Activated T-cell treated with anti-CD3 and anti-CD28 coated beads, Interleukin-2, amount 50 U/mL, for 72 hours (primary cell): Measurements from ENCODE around the gene NFIC. TPM values are rescaled to one million over a fixed set of nuclear protein-coding genes. Genes with fewer than 3 reads are reported as not detected.

Experiments used
- ATAC-seq, 2 donors: fragments of 150-1000 bp; cut with Tn5 transposase; replicated peaks in 1 of 2; 2 replicates each; pipeline ENCODE4 v1.10.0; 2021; ENCODE audit warnings: moderate library complexity in 2 of 2, mild to moderate bottlenecking in 1 of 2
- DNase-seq, 2 donors: peaks; one replicate each; pipeline ENCODE4 v3.0.0; 2021 to 2022; ENCODE audit warnings: mixed read lengths in 1 of 2
- H3K27ac Mint-ChIP-seq: one replicate; pipeline ENCODE4 v1.8.0; 2022; ENCODE audit warnings: mild to moderate bottlenecking, moderate library complexity, mixed read lengths
- H3K27me3 Mint-ChIP-seq: one replicate; pipeline ENCODE4 v1.8.0; 2022; ENCODE audit warnings: low read depth, mixed read lengths
- H3K36me3 Mint-ChIP-seq, 2 donors: one replicate each; pipeline ENCODE4 v1.8.0; 2022; ENCODE audit warnings: mixed read lengths in 2 of 2, mild to moderate bottlenecking in 1 of 2; ENCODE audit not compliant: insufficient read depth in 2 of 2
- H3K4me1 Mint-ChIP-seq: one replicate; pipeline ENCODE4 v1.8.0; 2022; ENCODE audit warnings: low read depth, mixed read lengths
- H3K4me3 Mint-ChIP-seq, 2 donors: one replicate each; pipeline ENCODE4 v1.8.0; 2022; ENCODE audit warnings: mild to moderate bottlenecking in 2 of 2, mixed read lengths in 2 of 2, moderate library complexity in 2 of 2
- H3K9me3 Mint-ChIP-seq, 2 donors: one replicate each; pipeline ENCODE4 v1.8.0; 2022; ENCODE audit warnings: mixed read lengths in 2 of 2
- total RNA-seq, 2 donors: library from RNA; stranded (reverse); gene quantifications; one replicate each; pipeline ENCODE4 v1.2.3, GENCODE V29; 2022

Gene NFIC
- total RNA-seq, 2 donors from 2014 or later: 19.8 to 24.8 TPM

DNA sequence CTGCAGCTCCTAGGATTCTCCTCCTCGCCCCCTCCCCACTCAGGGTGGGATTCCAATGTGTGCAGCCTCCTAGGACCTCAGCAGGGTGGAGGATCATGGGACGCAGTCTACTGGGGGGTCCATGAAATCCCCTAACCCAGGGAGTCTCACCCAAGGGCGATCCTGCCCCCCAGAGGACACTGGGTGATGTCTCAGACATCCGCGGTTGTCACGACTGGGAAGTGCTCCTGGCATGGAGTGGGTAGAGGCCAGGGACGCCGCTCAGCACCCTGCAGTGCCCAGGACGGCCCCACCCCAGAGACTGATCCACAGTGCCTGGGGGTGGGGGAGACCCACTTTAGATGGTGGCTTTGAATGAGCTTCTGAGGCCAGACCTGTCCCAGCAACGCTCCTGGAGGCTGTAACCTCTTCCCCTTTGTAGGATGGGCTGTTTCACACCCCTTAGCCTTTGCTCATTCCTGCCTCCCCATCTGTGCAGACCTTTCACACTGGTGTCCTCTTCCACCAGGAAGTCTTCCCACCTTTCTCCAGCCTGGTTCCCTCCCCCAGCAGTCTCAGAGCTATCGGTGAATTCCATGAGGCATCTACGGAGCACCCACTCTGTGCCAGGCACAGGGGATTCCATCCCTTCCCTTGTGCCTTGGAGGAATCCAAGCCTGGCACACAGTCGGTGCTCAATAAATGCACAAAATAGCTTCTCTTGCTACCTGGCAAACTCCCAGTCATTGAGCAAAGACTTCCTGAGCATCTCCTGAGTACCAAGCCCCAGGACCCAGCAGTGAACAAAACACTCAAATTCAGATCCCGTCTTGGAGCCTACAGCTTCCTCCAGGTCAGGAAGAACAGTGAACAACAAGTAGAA lies 103.5 kb downstream of the NFIC start:
- peak in 1 of 2 donors; percentile 16 for ATAC-seq

DNA sequence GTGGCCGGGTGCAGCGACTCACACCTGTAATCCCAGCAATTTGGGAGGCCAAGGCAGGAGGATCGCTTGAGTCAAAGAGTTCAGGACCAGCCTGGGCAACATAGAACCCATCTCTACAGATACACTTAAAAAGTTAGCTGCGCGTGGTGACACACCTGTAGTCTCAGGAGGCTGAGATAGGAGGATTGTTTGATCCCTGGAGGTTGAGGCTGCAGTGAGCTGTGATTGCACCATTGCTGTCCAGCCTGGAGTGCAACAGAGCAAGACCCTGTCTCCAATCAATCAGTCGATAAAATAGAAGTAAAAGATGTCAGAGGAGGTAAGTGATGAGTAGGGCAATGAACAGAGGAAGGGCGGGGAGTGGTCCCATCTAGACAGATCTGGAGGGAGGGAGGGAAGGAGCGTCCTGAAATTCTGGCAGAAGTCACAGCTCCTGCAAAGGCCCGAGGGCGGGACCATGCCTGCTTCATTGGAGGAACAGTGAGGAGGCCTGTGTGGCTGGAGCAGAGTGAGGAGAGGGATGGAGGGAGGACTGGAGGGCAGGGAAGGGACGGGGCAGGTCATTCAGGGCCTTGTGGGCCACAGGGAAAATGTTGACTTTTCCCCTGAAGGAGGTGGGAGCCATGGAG lies 104.2 kb downstream of the NFIC start:
- Mint-ChIP-seq H3K4me3 (no peak overlapping the region), H3K27ac (no peak overlapping the region), H3K9me3 (peaks cover 0 to 2% of the 10 kb centered on the region in 2 donors), H3K36me3 (no peaks in the 10 kb centered on the region), H3K27me3 (no peaks in the 10 kb centered on the region), H3K4me1 (no peaks in the 10 kb centered on the region)
- ATAC-seq (peak in 1 of 2 donors; percentile 14), DNase-seq (no peak)

More for the DNA sequence above, 103.5 kb downstream of the NFIC start:
- Mint-ChIP-seq H3K4me1 (no peaks in the 10 kb centered on the region), H3K9me3 (peaks cover 0 to 2% of the 10 kb centered on the region in 2 donors), H3K27ac (no peak overlapping the region), H3K36me3 (no peaks in the 10 kb centered on the region), H3K27me3 (no peaks in the 10 kb centered on the region), H3K4me3 (no peak overlapping the region)
- no peak for DNase-seq

DNA sequence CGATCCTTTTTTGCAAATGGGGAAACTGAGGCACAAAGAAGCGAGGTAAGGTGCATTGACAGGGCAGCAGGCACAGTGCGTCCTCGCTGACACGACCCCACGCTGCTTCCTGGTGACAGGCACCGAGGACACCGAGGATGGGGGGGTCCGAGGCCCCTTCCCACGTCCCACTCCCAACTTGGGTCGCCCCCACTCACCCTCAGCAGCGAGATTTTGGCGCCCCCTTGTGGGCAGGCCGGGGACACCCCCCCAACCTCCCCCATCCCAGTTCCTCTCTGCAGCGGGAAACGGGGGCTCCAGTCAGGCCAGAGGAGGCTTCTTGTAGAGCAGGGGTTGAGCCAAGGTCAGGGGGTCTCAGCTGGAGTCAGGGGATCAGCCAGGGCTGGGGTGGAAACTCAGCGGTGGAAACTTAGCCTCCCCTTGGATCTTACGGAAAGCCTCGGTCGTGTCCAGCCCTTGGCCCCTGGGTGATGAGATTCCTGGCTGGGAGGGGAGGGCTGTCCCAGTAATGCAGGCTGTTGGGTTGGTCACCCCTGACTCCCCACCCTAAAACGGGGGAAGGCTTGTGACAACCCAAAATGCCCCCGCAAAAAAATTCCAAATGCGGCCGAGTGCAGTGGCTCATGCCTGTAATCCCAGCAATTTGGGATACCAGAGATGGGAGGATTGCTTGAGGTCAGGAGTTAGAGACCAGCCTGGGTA lies 105.7 kb downstream of the NFIC start:
- no peaks in the 10 kb centered on the region for H3K4me1 Mint-ChIP-seq
- H3K27me3 Mint-ChIP-seq: no peaks in the 10 kb centered on the region
- ATAC-seq (peak; percentile 46 to 52), DNase-seq (peak; percentile 36 to 59)
- no peak overlapping the region for H3K4me3 Mint-ChIP-seq
- no peak overlapping the region for H3K27ac Mint-ChIP-seq
- no peaks in the 10 kb centered on the region for H3K36me3 Mint-ChIP-seq
- H3K9me3 Mint-ChIP-seq: peaks cover 0 to 2% of the 10 kb centered on the region in 2 donors

DNA sequence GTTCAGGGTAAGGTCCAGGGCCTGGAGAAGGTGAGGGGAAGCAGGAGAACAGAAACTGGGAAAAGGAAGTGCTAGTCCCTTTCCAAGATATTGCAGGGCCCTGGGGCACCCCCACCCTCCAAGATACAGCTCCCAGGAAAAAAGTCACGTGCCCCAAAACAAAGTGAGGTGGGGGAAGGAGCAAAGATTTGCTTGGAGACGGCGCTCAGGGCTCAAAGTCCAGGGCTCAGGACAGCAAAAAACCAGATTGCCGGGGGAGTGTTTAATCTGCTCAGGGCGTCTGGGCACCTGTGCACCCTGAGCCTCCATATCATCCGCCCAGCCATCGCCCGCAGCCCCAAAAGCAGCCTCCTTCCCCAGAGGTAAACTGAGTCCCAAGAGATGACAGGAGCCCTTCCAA lies 107.6 kb downstream of the NFIC start:
- ATAC-seq (no peak), DNase-seq (no peak)
- H3K27ac Mint-ChIP-seq: no peak overlapping the region
- peaks cover 8% of the 10 kb centered on the region for H3K4me1 Mint-ChIP-seq
- H3K27me3 Mint-ChIP-seq: peaks cover 5% of the 10 kb centered on the region
- no peaks in the 10 kb centered on the region for H3K36me3 Mint-ChIP-seq
- H3K4me3 Mint-ChIP-seq: no peak overlapping the region
- H3K9me3 Mint-ChIP-seq: no peaks in the 10 kb centered on the region

DNA sequence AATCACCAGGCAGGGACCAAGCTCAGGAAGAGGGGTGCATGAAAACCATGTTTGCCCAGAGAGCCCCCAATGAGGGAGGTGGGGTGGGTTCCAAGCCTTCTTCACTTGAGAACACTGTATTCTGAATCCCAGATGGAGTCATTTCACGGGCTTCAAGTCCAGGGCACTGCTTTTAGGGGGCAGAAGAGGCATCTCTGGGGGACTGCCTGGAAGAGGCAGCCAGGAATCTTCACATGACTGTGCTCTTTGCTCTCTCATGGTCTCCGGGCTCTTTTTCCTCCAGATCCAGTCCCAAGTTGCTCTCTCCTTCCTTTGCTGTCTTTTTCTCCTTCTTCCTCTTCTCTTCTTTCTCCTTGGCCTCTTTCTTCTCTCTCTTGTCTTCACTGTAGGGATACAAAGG lies 108.2 kb downstream of the NFIC start:
- Mint-ChIP-seq H3K27ac (no peak overlapping the region), H3K27me3 (peaks cover 5% of the 10 kb centered on the region), H3K4me3 (no peak overlapping the region), H3K9me3 (no peaks in the 10 kb centered on the region), H3K4me1 (peaks cover 8% of the 10 kb centered on the region), H3K36me3 (no peaks in the 10 kb centered on the region)
- ATAC-seq: no peak
- no peak for DNase-seq

DNA sequence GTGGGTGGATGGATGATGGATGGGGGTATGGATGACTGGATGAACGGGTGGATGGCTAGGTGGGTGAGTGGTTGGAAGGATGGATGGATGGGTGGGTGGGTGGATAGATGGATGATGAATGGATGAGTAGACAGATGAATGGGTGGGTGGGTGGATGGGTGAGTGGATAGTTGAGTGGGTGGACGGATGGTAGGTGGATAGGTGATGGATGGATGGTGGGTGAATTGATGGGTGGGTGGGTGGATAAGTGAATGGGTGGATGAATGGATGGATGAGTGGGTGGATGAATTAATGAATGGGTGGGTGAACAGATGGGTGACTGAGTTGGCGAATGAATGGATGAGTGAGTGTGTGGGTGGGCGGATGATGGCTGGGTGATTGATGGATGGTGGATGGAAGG lies 109.1 kb downstream of the NFIC start:
- DNase-seq: no peak
- H3K27ac Mint-ChIP-seq: no peak overlapping the region
- H3K4me3 Mint-ChIP-seq: no peak overlapping the region
- H3K36me3 Mint-ChIP-seq: no peaks in the 10 kb centered on the region
- H3K4me1 Mint-ChIP-seq: peaks cover 8% of the 10 kb centered on the region
- peaks cover 5% of the 10 kb centered on the region for H3K27me3 Mint-ChIP-seq
- ATAC-seq: no peak
- H3K9me3 Mint-ChIP-seq: no peaks in the 10 kb centered on the region

DNA sequence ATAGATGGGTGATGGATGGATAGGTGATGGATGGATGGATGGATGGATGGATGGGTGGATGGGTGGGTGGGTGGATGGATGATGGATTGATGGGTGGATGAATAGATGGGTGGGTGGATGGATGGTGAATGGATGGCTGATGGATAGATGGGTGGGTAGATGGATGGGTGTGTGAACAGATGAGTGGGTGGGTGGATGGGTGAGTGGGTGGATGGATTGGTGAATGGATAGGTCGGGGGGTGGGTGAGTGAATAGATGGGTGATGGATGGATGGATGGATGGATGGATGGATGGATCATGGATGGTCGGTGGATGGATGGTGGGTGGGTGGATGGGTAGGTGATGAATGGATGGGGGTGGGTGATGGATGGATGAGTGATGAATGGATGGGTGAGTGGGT lies 110.4 kb downstream of the NFIC start:
- Mint-ChIP-seq H3K4me1 (peaks cover 8% of the 10 kb centered on the region), H3K36me3 (no peaks in the 10 kb centered on the region), H3K4me3 (no peak overlapping the region), H3K27ac (no peak overlapping the region), H3K27me3 (peaks cover 5% of the 10 kb centered on the region), H3K9me3 (no peaks in the 10 kb centered on the region)
- ATAC-seq: no peak
- DNase-seq: no peak

DNA sequence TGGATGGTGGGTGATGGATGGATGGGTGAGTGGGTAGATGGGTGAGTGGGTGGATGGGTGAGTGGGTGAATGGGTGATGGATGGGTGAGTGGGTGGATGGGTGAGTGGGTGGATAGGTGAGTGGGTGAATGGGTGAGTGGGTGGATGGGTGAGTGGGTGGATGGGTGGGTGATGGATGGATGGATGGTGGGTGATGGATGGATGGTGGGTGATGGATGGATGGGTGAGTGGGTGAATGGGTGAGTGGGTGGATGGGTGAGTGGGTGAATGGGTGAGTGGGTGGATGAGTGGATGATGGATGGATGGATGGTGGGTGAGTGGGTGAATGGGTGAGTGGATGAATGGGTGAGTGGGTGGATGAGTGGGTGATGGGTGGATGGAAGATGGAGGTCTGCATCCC lies 111.1 kb downstream of the NFIC start:
- H3K4me1 Mint-ChIP-seq: peaks cover 8% of the 10 kb centered on the region
- H3K9me3 Mint-ChIP-seq: no peaks in the 10 kb centered on the region
- ATAC-seq (no peak), DNase-seq (no peak)
- no peak overlapping the region for H3K4me3 Mint-ChIP-seq
- peaks cover 5% of the 10 kb centered on the region for H3K27me3 Mint-ChIP-seq
- H3K36me3 Mint-ChIP-seq: no peaks in the 10 kb centered on the region
- H3K27ac Mint-ChIP-seq: no peak overlapping the region

DNA sequence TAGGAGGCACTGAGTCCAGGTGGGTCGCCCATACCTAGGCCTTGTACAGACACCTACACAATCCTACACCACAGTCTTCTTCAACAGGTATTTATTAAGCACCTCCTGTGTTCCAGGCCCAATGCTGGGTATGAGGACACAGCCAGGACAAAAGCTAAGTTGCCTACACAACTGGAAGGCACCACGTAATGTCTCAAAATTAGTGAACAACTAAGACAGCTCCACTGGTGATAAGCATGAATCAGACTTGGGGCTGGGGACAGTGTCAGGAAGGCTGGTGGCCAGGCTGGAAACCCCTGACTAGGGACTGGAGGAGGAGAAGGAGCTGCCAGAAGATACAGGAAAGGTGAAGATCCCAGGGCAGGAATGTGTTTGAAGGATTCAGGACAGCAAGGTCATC lies 111.6 kb downstream of the NFIC start:
- Mint-ChIP-seq H3K27ac (no peak overlapping the region), H3K36me3 (no peaks in the 10 kb centered on the region), H3K9me3 (no peaks in the 10 kb centered on the region), H3K4me3 (peak overlapping the region in 1 of 2 donors; percentile 52), H3K27me3 (peaks cover 5% of the 10 kb centered on the region), H3K4me1 (peaks cover 8% of the 10 kb centered on the region)
- ATAC-seq: no peak
- DNase-seq: no peak

DNA sequence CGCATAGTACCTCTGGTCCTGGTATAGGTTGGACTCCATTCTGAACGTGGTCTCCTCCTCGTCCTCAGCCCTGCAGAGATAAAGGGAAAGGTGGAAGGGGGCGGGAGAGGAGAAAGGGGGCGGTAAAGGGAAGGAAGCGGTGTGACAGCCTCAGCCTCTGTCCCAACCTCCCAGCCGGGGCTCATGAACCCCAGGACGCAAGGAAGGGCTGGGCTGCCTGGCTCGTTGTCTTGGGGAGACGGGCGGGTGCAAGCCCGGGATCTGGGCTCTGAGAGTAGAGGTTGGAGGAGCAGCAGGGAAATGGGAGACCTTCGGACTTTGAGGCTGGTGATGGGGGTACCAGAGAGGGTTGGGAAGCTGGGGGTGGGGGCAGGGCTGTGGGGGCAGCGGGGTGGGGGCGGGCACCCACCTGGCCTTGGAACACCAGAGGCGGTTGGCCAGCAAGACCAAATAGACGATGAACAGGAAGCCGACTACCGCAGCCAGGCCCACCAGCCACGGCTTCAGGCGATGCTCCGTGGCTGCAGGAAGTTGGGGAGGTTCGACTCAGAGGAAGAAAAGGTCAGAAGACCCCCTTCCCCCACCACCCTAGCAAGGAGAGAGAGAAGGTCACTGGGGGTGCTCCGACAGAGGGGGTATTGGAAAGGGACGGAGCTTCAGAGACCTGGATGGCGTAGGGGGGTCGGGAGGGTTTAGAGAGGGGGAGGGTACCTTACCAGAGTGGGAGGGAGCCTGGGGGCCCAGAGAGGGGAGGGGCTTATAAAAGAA lies 112.2 kb downstream of the NFIC start:
- Mint-ChIP-seq H3K9me3 (no peaks in the 10 kb centered on the region), H3K27me3 (peaks cover 5% of the 10 kb centered on the region), H3K36me3 (no peaks in the 10 kb centered on the region), H3K4me3 (peak overlapping the region; percentile 66 to 75), H3K27ac (no peak overlapping the region), H3K4me1 (peaks cover 8% of the 10 kb centered on the region)
- DNase-seq (peak in 1 of 2 donors; percentile 12), ATAC-seq (peak; percentile 12 to 21)

DNA sequence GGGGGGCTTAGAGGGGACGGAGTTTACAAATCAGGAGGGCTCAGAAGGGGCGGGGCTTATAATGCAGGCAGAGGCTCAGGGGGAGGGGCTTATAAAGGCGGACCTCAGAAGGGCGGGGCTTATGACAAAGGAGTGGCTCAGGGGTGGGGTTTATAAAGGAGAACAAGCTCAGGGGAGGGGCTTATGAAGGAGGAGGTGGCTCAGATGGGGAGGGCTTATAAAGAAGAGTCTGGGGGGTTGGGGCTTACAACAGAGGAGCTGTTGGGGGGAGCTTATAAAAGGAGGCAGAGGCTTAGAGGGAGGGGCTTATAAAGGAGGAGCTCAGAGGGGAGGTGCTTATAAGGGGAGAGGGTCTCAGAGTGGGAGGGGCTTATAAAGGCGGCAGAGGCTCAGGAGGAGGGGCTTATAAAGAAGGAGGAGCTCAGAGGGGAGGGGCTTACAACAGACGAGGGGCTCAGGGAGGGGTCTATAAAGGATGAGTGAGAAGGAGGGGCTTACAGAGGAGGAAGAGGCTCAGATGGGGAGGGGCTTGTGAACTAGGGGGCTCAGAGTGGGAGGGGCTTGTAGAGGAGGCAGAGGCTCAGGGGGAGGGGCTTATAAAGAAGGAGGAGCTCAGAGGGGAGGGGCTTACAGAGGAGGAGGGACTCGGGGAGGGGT lies 112.9 kb downstream of the NFIC start:
- H3K9me3 Mint-ChIP-seq: no peaks in the 10 kb centered on the region
- no peaks in the 10 kb centered on the region for H3K36me3 Mint-ChIP-seq
- ATAC-seq (peak; percentile 53 to 62), DNase-seq (peak; percentile 50 to 51)
- peak overlapping the region in 1 of 2 donors; percentile 75 for H3K4me3 Mint-ChIP-seq
- H3K27ac Mint-ChIP-seq: no peak overlapping the region
- H3K27me3 Mint-ChIP-seq: peaks cover 5% of the 10 kb centered on the region
- peaks cover 8% of the 10 kb centered on the region for H3K4me1 Mint-ChIP-seq

DNA sequence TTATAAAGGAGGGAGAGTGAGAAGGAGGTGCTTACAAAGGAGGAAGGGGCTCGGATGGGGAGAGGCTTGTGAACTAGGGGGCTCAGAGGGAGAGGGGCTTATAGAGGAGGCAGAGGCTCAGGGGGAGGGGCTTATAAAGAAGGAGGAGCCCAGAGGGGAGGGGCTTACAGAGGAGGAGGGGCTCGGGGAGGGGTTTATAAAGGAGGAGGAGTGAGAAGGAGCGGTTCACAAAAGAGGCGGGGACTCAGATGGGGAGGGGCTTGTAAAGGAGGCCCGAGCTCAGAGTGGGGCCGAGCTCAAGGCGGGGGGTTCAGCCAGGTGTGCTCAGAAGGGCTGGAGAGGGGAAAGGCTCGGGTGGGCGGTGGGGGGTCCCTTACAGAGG lies 113.4 kb downstream of the NFIC start:
- Mint-ChIP-seq H3K9me3 (no peaks in the 10 kb centered on the region), H3K27ac (no peak overlapping the region), H3K27me3 (peaks cover 5% of the 10 kb centered on the region), H3K4me1 (peaks cover 8% of the 10 kb centered on the region), H3K36me3 (no peaks in the 10 kb centered on the region), H3K4me3 (peak overlapping the region in 1 of 2 donors; percentile 10)
- ATAC-seq (peak; percentile 23 to 46), DNase-seq (peak; percentile 32 to 48)
